GM18526 (cell line): ENCODE results near the gene AFF4.

Experiments used
- POLR2A ChIP-seq: IDR thresholded peaks from 3 replicates; pipeline ENCODE4 v1.6.1; 2011; ENCODE audit not compliant: insufficient read length; ENCODE audit errors: extremely low read depth

AFF4 gene, protein sequence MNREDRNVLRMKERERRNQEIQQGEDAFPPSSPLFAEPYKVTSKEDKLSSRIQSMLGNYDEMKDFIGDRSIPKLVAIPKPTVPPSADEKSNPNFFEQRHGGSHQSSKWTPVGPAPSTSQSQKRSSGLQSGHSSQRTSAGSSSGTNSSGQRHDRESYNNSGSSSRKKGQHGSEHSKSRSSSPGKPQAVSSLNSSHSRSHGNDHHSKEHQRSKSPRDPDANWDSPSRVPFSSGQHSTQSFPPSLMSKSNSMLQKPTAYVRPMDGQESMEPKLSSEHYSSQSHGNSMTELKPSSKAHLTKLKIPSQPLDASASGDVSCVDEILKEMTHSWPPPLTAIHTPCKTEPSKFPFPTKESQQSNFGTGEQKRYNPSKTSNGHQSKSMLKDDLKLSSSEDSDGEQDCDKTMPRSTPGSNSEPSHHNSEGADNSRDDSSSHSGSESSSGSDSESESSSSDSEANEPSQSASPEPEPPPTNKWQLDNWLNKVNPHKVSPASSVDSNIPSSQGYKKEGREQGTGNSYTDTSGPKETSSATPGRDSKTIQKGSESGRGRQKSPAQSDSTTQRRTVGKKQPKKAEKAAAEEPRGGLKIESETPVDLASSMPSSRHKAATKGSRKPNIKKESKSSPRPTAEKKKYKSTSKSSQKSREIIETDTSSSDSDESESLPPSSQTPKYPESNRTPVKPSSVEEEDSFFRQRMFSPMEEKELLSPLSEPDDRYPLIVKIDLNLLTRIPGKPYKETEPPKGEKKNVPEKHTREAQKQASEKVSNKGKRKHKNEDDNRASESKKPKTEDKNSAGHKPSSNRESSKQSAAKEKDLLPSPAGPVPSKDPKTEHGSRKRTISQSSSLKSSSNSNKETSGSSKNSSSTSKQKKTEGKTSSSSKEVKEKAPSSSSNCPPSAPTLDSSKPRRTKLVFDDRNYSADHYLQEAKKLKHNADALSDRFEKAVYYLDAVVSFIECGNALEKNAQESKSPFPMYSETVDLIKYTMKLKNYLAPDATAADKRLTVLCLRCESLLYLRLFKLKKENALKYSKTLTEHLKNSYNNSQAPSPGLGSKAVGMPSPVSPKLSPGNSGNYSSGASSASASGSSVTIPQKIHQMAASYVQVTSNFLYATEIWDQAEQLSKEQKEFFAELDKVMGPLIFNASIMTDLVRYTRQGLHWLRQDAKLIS

DNA sequence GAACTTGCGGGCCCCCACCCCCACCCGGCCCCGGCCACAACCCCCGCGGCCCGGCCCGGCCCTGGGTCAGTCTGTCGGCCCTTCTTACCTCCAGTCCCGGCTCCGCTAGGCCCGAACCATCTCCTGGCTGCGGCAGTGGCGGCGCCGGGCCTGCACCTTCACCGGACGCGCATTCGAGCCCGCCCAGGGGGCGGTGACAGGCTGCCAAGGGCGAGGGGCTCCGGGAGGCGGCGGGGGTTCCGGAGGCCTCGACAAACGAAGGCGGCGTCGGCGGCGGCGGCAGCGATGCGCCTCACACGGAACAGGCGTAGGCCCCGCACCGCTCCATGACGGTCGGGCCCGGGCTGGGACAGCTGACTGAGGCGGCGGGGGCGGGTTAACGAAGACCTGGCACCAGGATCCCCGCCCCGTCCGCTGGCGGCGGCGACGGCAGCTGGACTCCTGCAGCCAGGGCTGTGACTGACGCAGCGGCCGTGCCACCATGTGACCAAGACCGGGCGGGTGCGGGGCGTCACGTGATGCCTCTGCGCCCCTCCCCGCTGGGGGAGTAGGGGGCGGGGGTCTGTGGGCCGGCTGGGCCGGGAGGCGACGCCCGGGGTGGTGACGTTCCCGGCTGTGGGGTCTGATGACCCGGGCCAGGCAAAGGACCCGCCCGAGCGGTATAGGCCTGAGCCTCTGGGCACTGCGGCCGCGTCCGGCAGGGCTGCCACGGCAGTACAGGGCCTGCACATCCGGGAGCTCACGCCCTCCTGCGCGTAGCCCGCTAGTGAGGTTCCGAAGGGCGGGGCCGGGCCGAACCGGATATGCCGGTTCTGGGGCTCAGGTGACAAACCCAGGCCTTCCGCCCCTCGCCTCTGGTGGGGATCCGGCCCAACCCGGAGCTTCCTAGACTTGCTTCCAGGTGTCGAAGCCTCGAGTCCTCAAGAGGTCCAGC is at the start of gene AFF4:
AFF4 (minus strand) TSS at position 464 of the 934 bp plus-strand sequence. CDS start 26,445 bp downstream, outside the sequence.
- peak; percentile 88 for TF ChIP-seq POLR2A

DNA sequence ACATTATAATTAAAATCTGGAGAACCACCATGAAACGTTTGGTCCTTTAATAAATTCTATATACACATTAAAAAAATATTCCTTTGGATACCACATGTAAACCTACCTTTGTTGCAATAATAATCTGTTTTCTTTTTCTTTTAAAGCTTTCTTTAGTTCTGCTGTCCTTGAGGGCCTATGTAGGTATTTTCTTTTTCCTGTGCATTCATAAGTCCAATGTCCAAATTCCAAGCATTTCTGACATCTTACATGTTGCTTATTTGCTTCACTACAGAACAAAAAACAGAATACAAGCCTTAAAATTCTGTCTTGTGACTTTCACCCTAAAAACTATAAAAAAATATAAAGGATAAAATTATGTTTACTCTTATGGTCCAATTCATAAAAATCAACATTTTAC is 43.2 kb upstream of the AFF4 start:
- no peak for TF ChIP-seq POLR2A

DNA sequence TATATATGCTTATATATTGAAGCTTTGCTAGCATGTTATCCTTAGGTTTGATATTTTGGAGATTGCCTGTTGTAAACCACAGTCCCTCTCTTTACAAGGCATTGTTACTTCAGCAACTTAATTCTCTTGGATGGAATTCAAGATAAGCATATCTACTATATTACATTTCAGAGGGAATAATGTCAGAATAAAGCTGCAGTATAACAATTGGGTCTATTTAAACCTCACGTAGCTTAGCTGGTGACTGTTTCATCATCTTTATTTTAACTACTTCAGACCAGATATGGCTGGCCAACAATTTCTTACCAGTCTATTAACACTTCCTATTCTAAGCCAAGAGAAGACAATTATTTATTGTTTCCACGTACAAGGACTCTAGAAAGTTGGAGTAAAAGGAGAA is 35.8 kb upstream of the AFF4 start:
- no peak for TF ChIP-seq POLR2A

DNA sequence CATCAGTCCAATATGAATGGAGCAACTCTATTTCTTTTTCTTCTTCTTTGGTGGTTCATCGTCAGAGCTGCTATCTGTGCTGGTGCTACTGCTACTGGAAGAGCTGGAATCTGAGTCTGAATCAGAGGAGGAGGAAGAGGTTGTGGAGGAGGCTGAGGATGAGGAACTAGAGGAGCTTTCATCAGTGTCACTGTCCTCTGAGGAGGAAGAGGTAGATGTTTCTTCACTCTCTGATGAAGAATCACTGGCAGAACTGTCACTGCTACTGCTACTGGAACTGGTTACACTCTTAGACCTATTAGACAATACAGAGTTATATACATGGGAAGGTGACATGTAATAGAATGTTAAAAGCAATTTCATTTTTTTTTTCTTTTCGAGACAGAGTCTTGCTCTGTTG is 35.1 kb upstream of the AFF4 start:
- TF ChIP-seq POLR2A = no peak

DNA sequence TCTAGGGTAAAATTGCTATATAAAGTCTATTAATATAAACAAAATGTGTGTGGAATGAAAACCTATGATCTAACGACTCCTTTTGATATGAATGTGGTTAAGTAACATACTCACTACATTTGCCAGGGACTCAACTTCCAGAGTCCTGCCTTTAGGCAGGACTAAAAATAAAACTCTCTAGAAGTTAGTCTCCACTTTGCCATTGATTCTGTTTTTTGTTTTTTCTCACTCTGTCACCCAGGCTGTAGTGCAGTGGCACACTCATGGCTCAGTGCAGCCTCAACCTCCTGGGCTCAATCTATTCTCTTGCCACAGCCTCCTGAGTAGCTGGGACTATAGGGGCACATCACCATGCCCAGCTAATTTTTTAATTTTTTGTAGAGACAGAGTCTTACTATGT is 32.9 kb upstream of the AFF4 start:
- no peak for TF ChIP-seq POLR2A

DNA sequence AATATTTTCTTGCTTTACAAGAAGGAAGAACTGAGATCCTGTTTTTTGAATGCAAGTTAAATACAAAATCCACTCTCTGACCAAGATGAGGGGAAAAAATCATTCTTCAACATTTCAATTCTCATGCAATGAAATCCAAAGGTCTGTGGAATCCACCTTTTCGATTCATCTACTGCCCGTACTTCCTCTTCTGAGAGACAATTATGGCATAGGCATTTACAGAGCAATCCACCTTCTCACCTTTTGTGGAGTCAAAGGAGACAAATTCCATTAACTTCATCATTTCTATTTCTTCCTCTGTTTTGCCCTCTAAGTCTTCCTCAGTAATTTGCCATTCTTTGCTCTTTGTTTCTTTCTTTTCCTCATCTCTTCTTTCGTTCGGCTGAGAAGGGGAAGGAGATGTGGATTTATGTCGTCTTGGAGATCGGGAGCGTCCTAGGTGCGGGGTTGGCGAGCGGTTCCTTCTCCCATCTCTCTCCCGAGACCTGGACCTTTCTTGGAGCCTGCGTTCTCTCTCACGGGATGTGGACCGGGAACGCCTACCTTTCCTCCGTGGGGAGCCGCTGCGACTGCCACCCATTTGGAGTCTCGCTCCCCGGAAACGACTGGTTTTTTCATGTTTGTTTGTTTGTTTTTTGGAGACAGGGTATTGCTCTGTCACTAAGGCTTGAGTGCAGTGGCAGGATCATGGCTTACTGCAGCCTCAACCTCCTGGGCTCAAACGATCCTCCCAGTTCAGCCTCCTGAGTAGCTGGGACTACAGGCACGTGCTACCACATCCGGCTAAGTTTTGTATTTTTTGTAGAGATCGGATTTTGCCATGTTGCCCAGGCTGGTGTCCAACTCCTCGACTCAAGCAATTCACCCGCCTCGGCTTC is 24.3 kb upstream of the AFF4 start:
- TF ChIP-seq POLR2A = no peak

DNA sequence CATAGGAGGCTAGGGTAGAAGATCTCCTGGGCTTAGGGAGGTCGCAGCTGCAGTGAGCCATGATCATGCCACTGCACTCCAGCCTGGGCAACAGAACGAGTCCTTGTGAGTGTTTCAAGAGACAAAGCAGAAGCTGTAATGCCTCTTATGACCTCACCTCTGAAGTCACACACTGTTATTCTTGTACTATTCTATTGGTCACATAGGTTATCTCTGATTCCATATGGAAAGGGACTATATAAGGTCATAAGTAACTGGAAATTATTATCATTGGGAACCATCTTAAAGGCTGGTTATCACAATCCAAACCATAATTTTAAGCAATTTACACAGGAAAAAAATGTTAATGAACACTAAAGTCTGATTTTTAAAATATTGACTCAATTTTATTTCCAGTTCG is 17.9 kb upstream of the AFF4 start:
- TF ChIP-seq POLR2A = no peak

DNA sequence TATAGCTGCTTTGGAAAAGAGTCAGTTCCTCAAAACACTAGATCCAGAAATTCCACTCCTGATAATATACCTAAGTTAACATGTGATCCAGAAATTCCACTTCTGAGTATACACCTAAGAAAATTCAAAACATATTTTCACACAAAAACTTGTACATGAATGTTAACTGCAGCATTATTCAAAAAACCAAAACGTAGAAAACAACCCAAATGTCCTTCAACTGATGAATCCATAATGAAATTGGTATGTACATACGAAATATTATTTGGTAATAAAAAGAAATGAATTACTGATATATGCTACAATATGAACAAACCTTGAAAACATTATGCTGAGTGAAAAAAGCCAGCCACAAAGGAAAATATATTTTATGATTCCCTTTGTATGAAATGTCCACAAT is 16.5 kb upstream of the AFF4 start:
- TF ChIP-seq POLR2A = no peak

DNA sequence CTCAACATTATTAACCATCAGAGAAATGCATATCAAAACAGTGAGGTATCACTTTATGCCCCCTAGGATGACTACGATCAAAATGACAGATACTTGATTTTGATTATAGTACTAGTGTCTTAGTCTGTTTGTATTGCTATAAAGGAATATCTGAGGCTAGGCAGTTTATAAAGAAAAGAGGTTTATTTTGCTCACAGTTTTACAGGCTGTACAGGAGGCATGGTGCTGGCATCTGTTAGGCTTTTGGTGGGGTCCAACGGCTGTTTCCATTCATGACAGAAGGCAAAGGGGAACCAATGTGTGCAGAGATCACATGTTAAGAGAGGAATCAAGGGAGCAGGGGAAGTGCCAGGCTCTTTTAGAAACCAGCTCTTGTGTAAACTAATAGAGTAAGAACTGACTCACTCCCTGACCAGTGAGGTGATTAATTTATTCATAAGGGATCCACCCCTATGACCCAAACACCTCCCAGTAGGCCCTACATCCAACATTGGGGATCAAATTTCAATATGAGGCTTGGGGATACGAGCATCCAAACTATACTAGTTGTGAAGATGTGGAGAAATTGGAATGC is 16.0 kb upstream of the AFF4 start:
- TF ChIP-seq POLR2A = no peak

DNA sequence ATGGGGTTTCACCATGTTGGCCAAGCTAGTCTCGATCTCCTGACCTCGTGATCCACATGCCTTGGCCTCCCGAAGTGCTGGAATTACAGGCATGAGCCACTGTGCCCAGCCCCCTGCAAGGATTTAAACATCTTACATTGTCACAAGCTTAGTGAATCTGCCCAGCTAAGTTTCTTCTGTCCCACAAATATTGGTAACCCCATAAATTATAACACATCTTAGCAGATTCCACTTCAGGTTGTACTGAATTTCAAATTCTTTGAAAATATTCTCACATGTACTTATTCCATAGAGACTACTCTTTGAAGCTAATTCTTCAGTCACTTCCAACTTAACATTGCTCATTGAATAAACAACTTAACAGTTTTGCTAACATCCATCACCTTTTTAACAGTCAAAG is 13.4 kb upstream of the AFF4 start:
- no peak for TF ChIP-seq POLR2A

DNA sequence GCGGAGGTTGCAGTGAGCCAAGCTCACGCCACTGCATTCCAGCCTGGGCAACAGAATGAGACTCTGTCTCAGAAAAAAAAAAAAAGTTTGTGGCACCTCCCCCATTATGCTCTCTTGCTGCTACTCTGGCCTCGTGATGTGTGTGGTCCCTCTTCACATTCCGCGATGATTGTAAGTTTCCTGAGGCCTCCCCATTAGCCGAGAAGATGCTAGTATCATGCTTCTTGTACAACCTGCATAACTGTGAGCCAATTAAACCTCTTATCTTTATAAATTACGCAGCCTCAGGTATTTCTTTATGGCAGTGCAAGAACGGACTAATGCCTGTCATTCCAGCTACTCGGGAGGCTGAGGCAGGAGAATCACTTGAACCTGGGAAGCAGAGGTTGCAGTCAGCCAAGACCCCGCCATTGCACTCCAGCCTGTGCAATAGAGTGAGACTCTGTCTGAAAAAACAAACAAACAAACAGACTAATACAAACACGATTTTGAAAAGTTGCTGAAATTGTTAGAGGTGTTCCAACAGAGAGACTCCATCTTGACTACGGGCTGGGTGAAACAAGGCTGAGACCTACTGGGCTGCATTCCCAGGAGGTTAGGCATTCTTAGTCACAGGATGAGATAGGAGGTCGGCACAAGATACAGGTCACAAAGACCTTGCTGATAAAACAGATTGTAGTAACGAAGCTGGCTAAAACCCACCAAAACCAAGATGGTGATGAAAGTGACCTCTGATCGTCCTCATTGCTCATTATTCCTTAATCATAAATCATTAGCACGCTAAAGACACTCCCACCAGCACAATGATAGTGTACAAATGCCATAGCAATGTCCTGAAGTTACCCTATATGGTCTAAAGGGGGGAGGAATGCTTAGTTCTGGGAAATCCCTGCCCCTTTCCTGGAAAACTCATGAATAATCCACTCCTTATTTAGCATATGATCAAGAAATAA is 8.3 kb upstream of the AFF4 start:
- no peak for TF ChIP-seq POLR2A

DNA sequence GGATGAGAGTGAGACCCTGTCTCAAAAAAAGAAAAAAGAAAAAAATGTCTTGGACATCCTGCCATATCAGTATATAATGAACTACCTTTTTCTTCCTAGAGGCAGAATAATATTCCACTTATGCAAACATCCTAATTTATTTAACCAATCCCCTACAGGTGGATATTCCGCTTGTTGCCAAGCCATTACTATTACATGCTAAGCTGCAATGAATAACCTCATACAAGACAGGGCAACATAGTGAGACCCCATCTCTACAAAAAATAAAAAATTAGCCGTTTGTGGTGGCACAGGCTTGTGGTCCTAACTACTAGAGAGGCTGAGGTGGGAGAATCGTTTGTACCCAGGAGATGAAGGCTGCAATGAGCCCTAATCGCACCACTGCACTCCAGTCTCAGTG is 1.7 kb upstream of the AFF4 start:
- TF ChIP-seq POLR2A = no peak
